Germinal center (tissue), 1 donor: ENCODE data around the gene FRMD6.
A peak's percentile ranks its signal among the peaks of the same experiment; 100 is the strongest.
"Not testable (repeated sequence)": the region's sequence is repeated elsewhere in the genome, so short reads cannot be mapped to it uniquely, and the experiment has no call there.

Experiments
- DNase-seq: peaks from one replicate; pipeline ENCODE4 v3.0.0; 2012; ENCODE audit warnings: mixed read lengths, low spot score

Gene FRMD6

DNA sequence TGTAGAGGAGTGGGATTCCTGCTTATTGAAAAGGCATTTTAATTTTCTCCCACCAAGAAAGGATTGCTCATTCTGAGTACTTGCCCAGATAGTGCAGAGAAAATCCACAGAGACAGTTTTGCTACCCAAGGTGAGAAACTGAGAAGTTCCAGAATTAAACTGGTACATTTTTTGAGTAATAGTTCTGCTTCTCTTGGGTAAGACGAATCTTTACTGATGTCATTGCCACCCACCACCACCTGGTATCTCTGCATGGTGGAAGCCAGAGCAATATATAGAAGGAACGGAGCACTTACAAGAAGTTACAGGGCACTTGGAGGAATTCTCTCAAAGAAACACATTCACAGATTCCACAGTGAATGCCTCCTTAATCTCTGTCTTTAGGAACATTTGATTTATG lies 20.7 kb upstream of the FRMD6 start:
- DNase-seq: no peak

DNA sequence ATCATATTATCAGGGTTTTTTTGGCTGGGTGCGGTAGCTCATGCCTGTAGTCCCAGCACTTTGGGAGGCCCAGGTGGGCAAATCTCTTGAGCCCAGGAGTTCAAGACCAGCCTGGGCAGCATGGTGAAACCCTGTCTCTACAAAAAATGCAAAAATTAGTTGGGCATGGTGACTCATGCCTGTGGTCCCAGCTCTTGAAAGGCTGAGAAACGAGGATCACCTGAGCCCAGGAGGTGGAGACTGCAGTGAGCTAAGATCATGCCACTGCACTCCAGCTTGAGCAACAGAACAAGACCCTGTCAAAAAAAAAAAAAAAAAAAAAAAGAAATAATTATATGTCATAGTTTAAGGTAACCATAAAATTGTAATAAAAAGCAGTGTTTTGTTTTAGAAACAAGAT lies 18.4 kb upstream of the FRMD6 start:
- DNase-seq: not testable (repeated sequence)

DNA sequence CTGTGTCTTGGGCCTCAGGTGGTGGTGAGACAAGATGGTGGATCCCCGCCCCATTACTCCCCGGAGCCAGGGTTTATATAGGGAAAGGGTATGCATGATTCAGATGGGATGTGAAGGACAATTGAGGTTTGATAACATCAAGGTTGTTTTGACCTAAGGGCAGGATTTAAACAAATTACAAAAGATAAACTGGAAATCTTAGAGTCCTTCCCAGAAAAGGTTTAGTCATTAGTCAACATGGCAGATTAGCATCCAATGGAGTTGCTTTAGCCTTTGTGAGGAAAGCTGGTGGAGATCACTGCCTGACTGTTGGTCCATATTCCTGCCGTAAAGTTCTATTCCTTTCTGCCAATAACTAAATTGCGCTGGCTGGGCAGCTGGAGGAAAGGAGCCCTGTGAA lies 15.6 kb upstream of the FRMD6 start:
- no peak for DNase-seq

DNA sequence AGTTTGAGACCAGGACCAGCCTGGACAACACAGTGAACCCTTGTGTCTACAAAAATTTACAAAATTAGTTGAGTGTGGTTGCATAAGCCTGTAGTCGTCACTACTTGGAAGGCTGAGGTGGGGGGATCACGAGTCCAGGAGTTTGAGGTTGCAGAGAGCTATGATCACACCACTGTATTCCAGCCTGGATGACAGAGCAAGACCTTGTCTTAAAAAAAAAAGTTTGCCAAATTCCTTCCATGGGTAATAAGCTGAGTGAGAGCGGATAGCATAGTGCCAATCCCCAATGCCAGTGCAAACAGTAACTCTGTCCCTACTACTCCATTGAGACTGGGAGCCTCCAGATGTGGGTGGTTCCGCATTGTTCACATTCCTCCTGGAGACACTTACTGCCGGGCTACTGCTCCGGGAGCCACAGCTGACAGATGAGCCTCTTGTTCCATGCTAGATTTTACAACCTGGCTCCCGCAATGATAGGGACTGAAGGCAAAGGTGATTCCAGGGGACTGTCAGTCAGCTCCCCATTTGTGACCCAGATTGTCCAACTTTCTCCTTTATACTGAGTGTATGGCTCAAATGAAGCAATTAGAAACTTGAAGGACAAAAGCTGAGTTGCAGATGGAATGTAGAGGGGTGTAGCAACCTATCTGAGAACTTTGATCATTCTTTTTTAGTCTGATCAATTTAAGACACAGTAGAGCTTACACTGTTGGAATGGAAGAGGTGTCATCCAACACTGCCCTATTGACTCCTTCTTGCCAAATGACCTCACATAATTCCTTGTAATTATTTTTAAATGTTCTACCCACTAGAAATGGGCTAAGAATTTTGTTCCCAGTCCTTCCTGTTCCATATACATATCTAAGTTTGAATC lies 13.4 kb upstream of the FRMD6 start:
- no peak for DNase-seq

DNA sequence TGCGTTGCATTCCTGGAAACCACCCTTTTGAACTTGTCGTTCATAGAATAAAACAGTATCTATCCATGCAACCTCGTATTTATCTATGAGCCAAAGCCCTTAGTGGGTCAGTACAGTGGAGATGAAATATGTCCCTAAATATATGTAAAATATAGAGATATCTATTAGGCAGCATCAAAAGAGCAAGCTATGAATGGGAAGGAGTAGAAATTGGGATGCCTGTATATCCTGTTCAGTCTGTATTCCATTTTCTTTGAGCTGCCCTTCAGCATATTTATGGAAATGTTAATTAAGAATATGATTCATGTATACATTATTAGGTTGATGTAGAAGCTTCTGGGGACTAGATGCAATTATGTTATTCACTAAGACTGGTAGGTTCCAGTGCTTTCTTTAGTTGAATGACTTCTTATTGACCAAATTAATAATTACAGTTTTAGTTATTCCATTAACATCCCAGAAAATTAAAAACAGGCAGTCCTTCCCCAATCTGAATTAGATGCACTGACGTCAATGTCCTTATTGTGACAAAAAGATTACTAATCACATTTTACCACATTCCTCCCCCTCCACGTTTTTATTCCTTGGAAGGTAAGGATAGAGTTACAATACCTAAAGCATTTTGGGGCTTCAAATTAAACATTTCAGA lies 11.9 kb upstream of the FRMD6 start:
- DNase-seq: no peak

DNA sequence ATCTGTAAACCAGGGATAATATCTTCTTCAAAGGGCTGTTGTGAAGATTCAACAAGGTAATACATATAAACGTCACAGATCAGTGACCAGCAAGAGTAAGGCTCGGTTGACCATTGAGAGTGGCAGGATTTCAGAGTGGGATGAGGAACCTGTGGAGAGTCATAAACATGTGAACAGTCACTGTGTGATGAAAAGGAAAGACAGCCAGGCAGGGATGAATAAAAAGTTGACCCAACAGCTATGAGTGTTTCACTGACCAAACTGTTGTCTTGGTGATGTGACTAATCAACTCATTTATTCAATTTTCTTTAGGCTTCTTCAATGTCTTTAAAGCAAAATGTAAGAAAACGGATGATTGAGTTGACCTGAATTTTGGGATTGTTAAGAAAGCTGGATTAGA lies 8.6 kb upstream of the FRMD6 start:
- DNase-seq: no peak

DNA sequence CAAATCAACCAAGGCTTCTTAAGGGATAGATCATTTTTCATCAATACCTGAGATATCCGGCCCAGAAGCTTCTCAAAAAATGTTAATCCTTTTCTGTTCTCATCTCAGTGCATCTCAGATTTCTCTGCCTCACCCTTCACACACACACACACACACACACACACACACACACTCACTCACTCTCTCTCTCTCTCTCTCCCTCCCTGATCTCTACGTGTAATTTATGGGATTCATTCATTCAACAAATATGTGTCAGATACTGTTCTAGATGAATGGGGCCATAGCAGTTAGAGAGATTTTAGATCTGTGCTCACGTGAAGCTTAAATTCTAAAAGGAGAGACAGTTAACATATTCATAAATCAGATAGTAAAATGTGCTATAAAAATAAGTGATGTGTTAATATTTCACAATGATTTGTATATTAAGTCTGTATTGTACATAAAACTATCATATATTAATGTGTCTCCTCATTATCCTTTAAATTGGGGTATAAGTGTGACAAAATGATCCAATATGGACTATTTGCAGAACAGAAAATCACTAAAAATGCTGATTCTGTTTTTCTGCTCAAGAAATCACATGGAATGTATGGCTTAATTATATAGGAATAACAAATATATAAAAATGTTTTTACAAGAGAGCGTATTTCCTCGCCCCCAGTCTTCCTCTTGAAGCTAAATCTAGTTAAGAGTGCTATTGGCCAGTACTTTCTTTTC lies 7.3 kb upstream of the FRMD6 start:
- DNase-seq: no peak

DNA sequence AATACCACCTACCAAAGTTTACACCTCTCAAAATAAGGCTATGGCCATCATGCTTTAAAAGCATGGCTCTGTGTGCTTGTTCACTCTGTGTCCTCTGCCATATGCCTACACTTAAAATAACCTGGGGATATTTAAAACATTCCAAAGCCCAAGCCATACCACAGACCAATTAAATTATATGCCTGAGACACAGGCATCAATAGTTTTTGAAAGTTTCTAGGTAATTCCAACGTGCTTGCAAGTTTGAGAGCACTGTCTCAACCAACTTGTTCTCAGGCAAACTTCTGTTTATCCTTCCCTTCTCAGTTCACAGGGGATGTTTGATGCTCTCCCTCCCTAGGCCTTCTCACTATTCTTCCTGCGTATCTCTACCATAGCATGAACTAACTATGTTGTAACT lies 3.4 kb upstream of the FRMD6 start:
- DNase-seq: no peak

DNA sequence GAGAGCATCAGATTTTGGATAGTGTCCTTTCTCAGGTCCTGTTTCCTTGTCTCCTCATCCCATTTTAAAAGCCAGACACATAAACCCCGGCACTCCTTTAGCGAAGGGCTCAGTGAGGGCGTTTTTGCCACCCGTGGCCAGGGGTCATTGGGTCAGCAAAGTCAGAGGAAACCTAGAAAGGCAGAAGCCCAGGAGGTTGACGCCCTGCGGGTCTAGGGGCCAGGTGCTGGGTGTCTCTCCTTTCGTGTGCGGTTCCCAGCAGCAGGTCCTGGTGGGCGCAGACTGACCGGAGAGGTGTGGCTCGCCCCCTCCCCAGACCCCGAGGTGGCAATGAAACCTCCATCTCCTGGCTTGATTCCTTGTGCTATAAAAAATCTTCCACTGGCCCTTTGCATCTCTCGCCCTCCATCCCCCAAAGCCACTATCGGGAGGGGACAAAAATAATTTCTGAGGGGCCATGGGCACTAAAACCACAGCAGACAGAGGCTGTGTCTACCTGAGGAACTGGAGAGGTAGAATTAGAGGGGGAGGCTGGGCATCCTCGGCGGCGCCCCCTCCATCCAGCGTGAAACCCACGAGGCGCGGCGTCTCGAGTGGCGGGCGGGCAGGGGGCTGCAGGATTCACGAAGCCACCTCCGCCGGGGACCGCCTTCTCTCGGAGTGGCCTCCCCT lies 858 bp upstream of the FRMD6 start:
- no peak for DNase-seq

DNA sequence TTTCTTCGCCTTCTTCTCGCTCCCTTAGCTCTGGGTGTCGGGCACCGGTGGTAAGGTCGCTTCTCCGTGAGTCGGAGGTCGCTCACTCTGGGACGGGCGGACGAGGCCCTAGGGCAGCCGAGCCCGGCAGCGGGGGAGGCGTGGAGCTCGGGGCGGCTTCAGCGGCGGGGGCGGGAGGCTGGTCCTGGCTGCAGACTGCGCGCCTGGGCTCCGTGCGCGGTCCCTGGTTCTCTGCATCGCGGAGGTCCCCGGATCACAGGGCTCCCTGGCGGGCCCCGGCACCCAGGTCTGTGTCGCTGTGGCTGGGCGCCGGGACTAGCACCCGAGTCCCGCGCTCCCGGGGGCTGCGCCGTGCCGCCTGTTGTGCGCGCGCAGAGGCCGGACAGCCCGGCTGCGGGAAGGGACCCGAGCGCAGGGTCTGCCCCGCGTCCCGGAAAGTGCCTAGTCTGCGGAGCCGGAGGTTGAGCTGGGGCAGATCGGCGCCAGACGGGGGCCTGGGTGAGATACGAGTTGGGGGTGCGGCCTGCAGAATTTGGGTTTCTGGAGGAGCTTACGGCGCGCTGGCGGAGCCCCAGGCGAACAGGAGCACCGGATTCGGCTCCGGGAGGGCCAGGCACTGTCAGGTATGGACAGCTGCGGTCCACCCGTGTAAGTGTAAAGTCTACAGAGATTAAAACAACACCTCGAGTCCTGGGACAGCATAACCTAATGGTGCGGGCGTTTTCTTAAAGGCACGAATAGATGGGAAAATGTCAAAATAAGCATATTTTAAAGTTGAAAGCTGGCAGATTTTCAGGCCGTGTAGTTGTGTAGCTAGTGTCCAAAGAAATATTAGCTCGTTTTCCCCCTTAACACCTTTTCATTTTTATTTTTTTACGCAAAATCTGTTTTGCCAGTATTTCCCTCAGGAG lies 713 bp downstream of the FRMD6 start:
- peak; percentile 43 for DNase-seq

DNA sequence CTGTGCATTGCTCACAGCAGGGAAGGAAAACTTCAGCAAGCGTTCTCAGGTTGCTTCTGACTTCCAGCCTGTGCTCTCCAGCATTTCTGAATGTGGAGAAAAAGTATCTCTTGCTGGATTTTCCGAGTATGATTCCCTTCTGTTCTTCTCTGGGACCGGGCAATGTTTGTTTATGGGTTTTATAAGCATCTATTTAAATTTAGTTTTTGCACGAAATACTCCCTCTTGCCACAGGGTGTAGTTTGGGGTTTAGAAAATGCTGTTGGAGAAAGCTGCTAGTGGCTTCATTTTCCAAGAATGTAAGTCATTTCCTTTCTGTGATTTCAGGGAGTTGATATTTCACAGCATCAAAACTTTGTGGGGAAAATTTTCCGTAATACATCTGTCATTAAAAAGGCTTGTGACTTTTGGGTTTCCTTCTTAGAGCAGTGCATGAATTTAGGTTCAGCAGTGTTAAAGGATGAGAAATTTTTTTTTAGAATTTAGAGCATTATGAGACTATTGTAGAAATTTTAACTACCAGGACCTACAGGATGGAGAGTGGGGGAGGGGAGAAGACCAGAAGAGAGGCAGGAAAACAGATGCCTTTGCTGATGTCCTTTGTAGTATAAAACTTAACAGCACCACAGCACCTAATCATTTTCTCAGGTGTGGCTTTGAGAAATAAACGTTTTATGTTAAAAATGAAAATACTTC lies 1.5 kb downstream of the FRMD6 start:
- peak; percentile 5 for DNase-seq

DNA sequence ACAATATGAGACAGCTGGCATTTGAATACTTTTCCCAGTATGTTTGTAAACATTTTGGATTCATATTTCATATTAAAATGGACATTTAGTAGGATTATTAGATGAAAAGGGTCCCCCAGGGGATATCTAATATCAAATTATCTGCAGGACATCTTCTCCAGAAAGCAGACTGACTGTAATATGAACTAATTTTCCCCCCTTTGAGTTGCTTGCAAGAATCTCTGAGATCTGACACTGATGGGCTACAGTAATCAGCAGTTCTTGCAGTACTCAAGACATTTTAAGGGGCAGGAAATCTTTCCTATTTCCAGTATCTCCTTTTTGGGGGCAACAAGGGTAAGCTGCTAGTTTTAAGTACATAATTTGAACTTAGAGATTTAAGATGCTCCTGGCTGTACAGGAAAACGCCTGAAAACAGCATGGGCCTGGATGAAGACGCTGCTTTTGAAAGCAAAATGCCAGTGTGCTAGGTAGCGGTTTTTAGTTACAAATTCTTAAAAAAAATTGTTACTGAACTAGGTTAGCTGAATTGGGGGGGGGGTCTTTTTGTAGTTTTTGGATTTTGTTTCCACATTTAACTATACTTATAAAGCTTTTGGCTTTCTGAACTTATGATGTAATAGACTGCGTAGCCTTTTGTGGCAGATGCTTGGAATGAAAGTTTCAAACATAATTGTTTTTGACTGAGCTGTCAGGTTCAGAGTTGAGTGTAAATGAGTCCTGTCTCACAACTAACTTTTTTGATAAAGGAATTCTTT lies 2.2 kb downstream of the FRMD6 start:
- DNase-seq: no peak

DNA sequence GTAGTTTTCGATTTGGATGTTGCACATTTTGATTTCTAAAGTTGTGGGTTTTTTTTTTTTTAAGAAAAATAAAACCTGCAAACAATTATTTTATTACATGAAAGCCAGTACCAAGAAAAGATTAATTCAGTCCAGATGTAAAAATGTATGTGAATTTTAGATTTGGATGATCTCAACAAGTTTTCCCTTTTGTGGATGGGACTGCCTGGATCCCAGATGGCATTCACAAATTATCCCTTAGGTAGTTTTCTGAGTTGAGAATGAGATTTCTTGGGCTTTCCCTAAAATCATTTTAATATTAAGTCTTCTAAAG lies 2.8 kb downstream of the FRMD6 start:
- no peak for DNase-seq

DNA sequence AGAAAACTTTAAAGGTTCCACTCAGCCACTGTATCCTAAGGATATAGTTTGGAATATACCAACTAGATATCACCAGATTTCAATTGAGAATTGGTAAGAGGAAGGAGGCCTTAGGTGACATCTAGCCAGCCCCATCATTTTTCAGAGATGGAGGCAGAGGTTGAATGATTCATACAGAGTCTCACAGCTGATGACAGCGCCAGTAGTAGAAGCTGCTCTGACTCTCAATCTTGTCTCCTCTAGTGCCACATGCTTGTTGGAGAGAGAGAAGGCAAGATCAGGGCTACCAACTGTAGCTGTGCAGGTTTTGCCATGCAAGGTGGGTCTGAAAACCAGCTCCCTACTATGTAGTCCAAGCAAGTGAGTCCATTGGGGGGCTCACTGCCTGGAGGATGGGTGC lies 6.1 kb downstream of the FRMD6 start:
- no peak for DNase-seq

DNA sequence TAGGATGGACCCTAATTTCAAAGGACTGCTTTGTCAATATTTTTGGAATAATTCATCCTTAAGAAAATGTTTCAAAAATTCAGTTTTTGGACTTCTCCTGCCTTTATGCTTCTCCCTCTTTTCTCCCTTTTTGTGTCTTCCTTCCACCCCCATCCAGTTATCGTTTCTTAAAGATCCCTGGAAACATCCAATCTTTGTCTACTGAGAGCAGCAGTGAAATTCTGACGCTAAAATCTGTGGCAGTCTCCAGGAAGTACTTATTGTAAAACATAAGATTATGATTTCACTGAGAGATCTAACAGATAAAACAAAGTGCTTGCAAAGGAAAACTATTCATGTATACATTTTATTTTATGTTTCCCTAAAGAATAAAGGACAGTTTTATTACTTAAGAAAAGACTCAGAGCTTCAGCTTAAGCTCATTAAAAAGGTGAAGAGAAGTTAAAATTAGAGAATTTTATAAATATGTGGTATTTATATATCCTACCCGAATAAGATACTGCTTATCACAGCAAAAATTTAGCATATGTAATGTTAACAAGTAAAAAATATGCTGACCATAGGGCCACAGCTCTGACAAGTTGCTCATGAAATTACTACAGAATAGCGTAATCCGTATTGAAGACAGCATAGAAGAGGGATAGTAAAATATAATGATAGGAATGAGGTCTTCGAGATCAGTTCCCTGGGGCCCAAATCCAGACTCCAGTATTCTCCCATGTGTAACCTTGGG lies 6.9 kb downstream of the FRMD6 start:
- DNase-seq: no peak

DNA sequence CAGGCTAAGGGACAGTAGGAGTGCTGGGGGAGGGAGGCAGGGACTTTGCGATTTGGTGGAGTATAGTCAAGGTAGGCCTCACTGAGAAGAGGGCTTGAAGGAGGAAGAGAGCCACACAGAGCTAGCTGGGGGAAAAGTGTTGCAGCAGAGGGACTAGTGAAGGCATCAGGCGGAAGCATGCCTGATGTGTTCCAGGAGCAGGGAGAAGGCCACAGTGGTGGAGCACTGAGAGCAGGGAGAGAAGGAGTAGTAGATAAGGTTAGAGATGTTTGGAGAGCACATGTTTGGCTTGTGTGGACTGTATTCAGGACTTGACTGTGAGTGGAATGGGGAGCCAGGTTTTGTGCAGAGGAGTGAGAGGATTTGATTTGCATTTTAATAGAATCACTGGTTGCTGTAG lies 9.0 kb downstream of the FRMD6 start:
- no peak for DNase-seq

DNA sequence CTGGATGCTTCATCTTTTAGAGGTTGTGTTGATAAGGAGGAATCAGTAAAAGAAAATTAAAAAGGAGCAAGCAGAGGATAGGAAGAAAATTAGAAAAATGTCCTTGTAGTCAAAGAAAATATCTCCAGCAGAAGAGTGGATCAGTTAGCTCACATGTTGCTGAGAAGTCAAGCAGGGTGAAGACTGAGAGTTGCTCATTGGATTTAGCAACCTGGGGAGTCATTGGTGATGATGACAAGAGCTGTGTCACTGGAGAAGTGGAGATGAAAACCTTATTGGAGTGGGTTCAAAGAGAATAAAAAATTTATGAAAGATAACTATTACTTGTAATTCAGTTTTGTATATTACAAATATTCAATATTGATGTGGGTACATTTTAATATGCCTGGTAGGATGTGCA lies 9.8 kb downstream of the FRMD6 start:
- DNase-seq: no peak

DNA sequence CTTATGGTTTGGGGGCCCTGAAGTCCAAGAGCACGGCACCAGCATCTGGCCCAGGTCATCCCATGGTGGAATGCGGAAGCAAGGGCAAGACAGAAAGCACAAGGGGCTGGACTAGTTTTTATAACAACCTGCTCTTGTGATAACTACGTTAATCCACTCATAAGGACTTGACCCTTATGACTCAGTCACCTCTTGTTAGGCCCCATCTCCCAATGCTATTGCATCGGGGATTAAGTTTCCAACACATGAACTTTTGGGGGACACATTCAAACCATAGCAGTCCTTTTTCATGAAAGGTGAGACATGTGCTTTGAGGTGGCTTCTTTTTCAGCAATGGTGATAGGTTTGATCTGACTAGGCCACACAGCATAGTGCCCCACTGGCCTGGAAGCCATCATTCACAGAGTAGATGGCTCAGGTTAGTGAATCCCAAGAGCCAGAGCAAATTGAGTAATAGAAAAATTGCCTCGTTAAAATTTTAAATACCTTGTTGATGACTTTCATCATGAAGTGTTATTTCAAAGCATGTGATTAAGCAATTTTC lies 12.1 kb downstream of the FRMD6 start:
- DNase-seq: no peak

DNA sequence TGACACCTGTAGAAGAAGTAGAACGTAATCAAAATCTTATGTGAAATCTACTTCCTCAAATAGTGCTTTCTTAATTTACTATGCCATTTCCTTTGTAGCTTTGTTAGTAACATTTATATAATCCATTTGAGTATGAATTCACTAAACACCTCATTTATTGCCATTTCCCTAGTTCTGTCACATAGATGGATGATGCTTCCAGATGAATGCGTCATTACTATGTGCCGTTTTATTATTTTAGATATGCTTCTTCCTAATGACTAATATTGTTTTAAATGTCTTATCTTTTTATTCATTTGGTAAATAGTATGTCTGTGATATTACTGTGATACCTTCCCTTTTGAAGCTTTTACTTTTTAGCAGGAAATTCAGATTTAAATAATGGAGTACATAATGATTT lies 14.4 kb downstream of the FRMD6 start:
- no peak for DNase-seq
